Testis (tissue), 3 donors: Measurements from ENCODE around the gene CDK1. TPM values are rescaled to one million over a fixed set of nuclear protein-coding genes. Genes with fewer than 3 reads are reported as not detected.

Experiments
- DNase-seq: peaks from one replicate; pipeline ENCODE4 v3.0.0-alpha.2; 2019
- H3K27ac ChIP-seq, 2 donors: fragments of 200-600 bp; sonication (generic); one replicate each; pipeline ENCODE4 v1.5.1; 2019
- H3K27me3 ChIP-seq: fragments of 200-600 bp; sonication (generic); one replicate; pipeline ENCODE4 v1.5.1; 2019
- H3K36me3 ChIP-seq: fragments of 200-600 bp; sonication (generic); one replicate; pipeline ENCODE4 v1.5.1; 2017; ENCODE audit warnings: low read depth; ENCODE audit errors: missing control alignments
- H3K4me1 ChIP-seq: fragments of 200-600 bp; sonication (generic); one replicate; pipeline ENCODE4 v1.5.1; 2019
- H3K4me3 ChIP-seq, 2 donors: fragments of 200-600 bp; sonication (generic); one replicate each; pipeline ENCODE4 v1.5.1; 2017 to 2019
- H3K9me3 ChIP-seq: fragments of 200-600 bp; sonication (generic); one replicate; pipeline ENCODE4 v1.5.1; 2017
- CTCF ChIP-seq, 3 experiments: fragments of 450-650 bp in 2 of 3; fragments of 200-600 bp in 1 of 3; sonication (generic) in 1 of 3; IDR thresholded peaks; one replicate each; pipeline ENCODE4 v1.5.1; 2016 to 2019; ENCODE audit warnings: antibody characterized with exemption in 3 of 3, mild to moderate bottlenecking in 2 of 3, moderate library complexity in 1 of 3
- POLR2A ChIP-seq: fragments of 450-650 bp; IDR thresholded peaks from one replicate; pipeline ENCODE4 v1.6.1; 2017; ENCODE audit warnings: antibody characterized with exemption, mild to moderate bottlenecking, moderate library complexity
- WGBS, 2 donors: methylation state at CpG; one replicate each; pipeline ENCODE4 v1.1.5; 2018; 5-methylcytosine and 5-hydroxymethylcytosine counted together
- intact Hi-C: fragments of 100-400 bp; cut with DNase I; formaldehyde crosslinking; loops from one replicate; pipeline ENCODE4 v1.15.1; 2023; ENCODE audit warnings: low total_unique reads
- polyA plus RNA-seq: library from polyadenylated mRNA; stranded (reverse); fragments of 350-450 nt; fragmentation: Illumina TruSeq; extraction: RNeasy Lipid Tissue Mini Kit (QIAGEN cat#74804); gene quantifications from one replicate; pipeline ENCODE4 v1.2.3, GENCODE V29; 2014; ENCODE audit warnings: low read depth, low replicate concordance; ENCODE audit not compliant: insufficient read depth
- total RNA-seq, 2 donors: library from RNA; depleted of rRNA; stranded (reverse); fragments of >200 nt; gene quantifications; one replicate each; pipeline ENCODE4 v1.2.3, GENCODE V29; 2016

CDK1 gene
- total and polyA plus RNA-seq, 3 donors from 2014 or later, result 11.8 to 47.9 (median 14.3) TPM

- TF ChIP-seq POLR2A (no peak), CTCF (IDR thresholded peaks at IDR 0.05) (no peak)
- Histone ChIP-seq H3K4me1 (no peaks in the 10 kb centered on the region), H3K9me3 (no peaks in the 10 kb centered on the region), H3K36me3 (no peaks in the 10 kb centered on the region), H3K27me3 (no peaks in the 10 kb centered on the region), H3K4me3 (no peak overlapping the region), H3K27ac (no peak overlapping the region)
- intact Hi-C loops, result no loop called here
- DNase-seq, result no peak
Observed at GRCh38 chr10:60800918-60801317, 22.6 kb downstream of the CDK1 start.

- H3K27ac ChIP-seq, result no peak overlapping the region
- WGBS, 2 donors, result 65 to 71% methylated on average over 1 of the region's 1 CpG
Observed at GRCh38 chr10:60801522-60801921, 23.2 kb downstream of the CDK1 start.

GRCh38 chr10:60803433-60803832 lies 25.2 kb downstream of the CDK1 start:
- no peak for DNase-seq
- intact Hi-C loops, result no loop called here
- 86 to 90% methylated on average over 5 of the region's 5 CpGs for WGBS, 2 donors

More at GRCh38 chr10:60801522-60801921, 23.2 kb downstream of the CDK1 start:
- intact Hi-C loops, result no loop called here
- TF ChIP-seq POLR2A (no peak), CTCF (IDR thresholded peaks at IDR 0.05) (no peak)
- no peaks in the 10 kb centered on the region for H3K27me3 ChIP-seq
- DNase-seq, result no peak
- no peaks in the 10 kb centered on the region for H3K36me3 ChIP-seq
- H3K4me3 ChIP-seq, result no peak overlapping the region
- H3K4me1 ChIP-seq, result no peaks in the 10 kb centered on the region
- no peaks in the 10 kb centered on the region for H3K9me3 ChIP-seq

GRCh38 chr10:60803865-60804264 lies 25.6 kb downstream of the CDK1 start:
- no peak for TF ChIP-seq POLR2A
- TF ChIP-seq CTCF (IDR thresholded peaks at IDR 0.05), result no peak
- H3K4me1 ChIP-seq, result no peaks in the 10 kb centered on the region
- H3K36me3 ChIP-seq, result no peaks in the 10 kb centered on the region

More at GRCh38 chr10:60803433-60803832, 25.2 kb downstream of the CDK1 start:
- Histone ChIP-seq H3K4me1 (no peaks in the 10 kb centered on the region), H3K36me3 (no peaks in the 10 kb centered on the region), H3K27me3 (no peaks in the 10 kb centered on the region), H3K9me3 (no peaks in the 10 kb centered on the region), H3K27ac (no peak overlapping the region), H3K4me3 (no peak overlapping the region)
- no peak for TF ChIP-seq POLR2A
- TF ChIP-seq CTCF (IDR thresholded peaks at IDR 0.05), result no peak

GRCh38 chr10:60806921-60807320 lies 28.6 kb downstream of the CDK1 start:
- TF ChIP-seq POLR2A, result no peak
- TF ChIP-seq CTCF (IDR thresholded peaks at IDR 0.05), result no peak

More at GRCh38 chr10:60803865-60804264, 25.6 kb downstream of the CDK1 start:
- Histone ChIP-seq H3K27ac (no peak overlapping the region), H3K4me3 (no peak overlapping the region), H3K9me3 (no peaks in the 10 kb centered on the region), H3K27me3 (no peaks in the 10 kb centered on the region)
- WGBS, 2 donors, result 100% methylated on average over 1 of the region's 1 CpG
- intact Hi-C loops, result no loop called here
- DNase-seq, result no peak

More at GRCh38 chr10:60806921-60807320, 28.6 kb downstream of the CDK1 start:
- Histone ChIP-seq H3K4me3 (no peak overlapping the region), H3K36me3 (no peaks in the 10 kb centered on the region), H3K27ac (no peak overlapping the region), H3K4me1 (no peaks in the 10 kb centered on the region), H3K9me3 (no peaks in the 10 kb centered on the region), H3K27me3 (no peaks in the 10 kb centered on the region)
- no peak for DNase-seq
- intact Hi-C loops, result no loop called here
- WGBS, 2 donors, result 84 to 91% methylated on average over 4 of the region's 4 CpGs
